Suprapubic skin (tissue), 4 donors: ENCODE results near the gene PHACTR1.

Experiments used
- POLR2A ChIP-seq, 2 donors: fragments of 450-650 bp; IDR thresholded peaks; one replicate each; pipeline ENCODE4 v1.6.1; 2017; ENCODE audit warnings: antibody characterized with exemption in 2 of 2, mild to moderate bottlenecking in 2 of 2, moderate library complexity in 2 of 2
- POLR2AphosphoS5 ChIP-seq, 3 donors: sonication (generic); formaldehyde crosslinking; IDR thresholded peaks; one replicate each; pipeline ENCODE4 v1.6.1; 2017; ENCODE audit warnings: antibody characterized with exemption in 3 of 3
- TF ChIP-seq, protein P1 (sequence below), 2 donors: fragments of 200-600 bp in 1 of 2; fragments of 450-650 bp in 1 of 2; sonication (generic) in 1 of 2; IDR thresholded peaks; one replicate each; pipeline ENCODE4 v1.5.1; 2016 to 2019; ENCODE audit warnings: antibody characterized with exemption in 2 of 2, mild to moderate bottlenecking in 1 of 2, moderate library complexity in 1 of 2

DNA sequence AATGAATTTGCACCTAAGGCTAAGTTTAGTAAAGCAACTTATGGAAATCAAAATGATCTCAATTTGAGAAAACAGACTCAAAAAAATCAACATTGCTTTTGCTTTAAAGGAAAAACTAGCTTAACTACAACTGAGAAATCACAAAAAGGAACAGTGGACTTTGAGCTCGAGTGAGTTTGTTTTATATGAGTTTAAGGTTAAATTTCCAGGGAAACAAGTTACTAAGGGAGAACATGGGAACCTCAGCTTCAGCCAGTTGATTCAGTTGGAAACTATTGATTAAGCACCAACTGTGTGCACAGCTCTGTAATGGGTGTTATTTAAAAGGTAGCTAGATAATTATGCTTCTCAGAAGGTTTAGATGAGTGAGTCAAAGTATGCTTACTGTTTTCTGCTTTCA, 526.0 kb downstream of the PHACTR1 start:
- TF ChIP-seq, protein P1, sequence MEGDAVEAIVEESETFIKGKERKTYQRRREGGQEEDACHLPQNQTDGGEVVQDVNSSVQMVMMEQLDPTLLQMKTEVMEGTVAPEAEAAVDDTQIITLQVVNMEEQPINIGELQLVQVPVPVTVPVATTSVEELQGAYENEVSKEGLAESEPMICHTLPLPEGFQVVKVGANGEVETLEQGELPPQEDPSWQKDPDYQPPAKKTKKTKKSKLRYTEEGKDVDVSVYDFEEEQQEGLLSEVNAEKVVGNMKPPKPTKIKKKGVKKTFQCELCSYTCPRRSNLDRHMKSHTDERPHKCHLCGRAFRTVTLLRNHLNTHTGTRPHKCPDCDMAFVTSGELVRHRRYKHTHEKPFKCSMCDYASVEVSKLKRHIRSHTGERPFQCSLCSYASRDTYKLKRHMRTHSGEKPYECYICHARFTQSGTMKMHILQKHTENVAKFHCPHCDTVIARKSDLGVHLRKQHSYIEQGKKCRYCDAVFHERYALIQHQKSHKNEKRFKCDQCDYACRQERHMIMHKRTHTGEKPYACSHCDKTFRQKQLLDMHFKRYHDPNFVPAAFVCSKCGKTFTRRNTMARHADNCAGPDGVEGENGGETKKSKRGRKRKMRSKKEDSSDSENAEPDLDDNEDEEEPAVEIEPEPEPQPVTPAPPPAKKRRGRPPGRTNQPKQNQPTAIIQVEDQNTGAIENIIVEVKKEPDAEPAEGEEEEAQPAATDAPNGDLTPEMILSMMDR (IDR thresholded peaks at IDR 0.05), result no peak
- TF ChIP-seq POLR2AphosphoS5 (IDR thresholded peaks at IDR 0.05) (no peak), POLR2A (IDR thresholded peaks at IDR 0.05) (no peak)
